Activated naive CD4-positive, alpha-beta T cell (primary cell): Measurements from ENCODE around the gene RNF111.
A peak's percentile ranks its signal among the peaks of the same experiment; 100 is the strongest.
"Not testable (repeated sequence)": the region's sequence is repeated elsewhere in the genome, so short reads cannot be mapped to it uniquely, and the experiment has no call there.

Experiments
- DNase-seq, 4 experiments: peaks; one replicate each; lab custom pipeline; 2025; lab: John Stamatoyannopoulos, UW

Gene RNF111

GRCh38 chr15:59059076-59059597, 71.7 kb downstream of the RNF111 start:
- DNase-seq, result no peak

- no peak for DNase-seq
These were observed 72.9 kb downstream of the RNF111 start for GRCh38 chr15:59060348-59060747.

- no peak for DNase-seq
These were observed 75.6 kb downstream of the RNF111 start for GRCh38 chr15:59063042-59063441.

GRCh38 chr15:59069430-59069829, 82.0 kb downstream of the RNF111 start:
- no peak for DNase-seq

GRCh38 chr15:59074607-59075006, 87.1 kb downstream of the RNF111 start:
- DNase-seq, result no peak

GRCh38 chr15:59087731-59088130, 100.3 kb downstream of the RNF111 start:
- no peak for DNase-seq

- DNase-seq, result no peak
These were observed 106.6 kb downstream of the RNF111 start for GRCh38 chr15:59094077-59094476.

GRCh38 chr15:59096429-59096828, 109.0 kb downstream of the RNF111 start:
- no peak for DNase-seq

- DNase-seq, result no peak
These were observed 111.8 kb downstream of the RNF111 start for GRCh38 chr15:59099162-59099685.

- no peak for DNase-seq
These were observed 117.1 kb downstream of the RNF111 start for GRCh38 chr15:59104602-59104911.

GRCh38 chr15:59104912-59105732, 117.7 kb downstream of the RNF111 start, which contains the start of gene CCNB2:
Gene CCNB2, plus strand, starts transcription at chr15:59105146. Its CDS starts 123 bp downstream, at chr15:59105269.
- peak; percentile 25 to 70 (median 56) for DNase-seq

GRCh38 chr15:59105854-59106253, 118.4 kb downstream of the RNF111 start:
- DNase-seq, result no peak

GRCh38 chr15:59111251-59111650, 123.8 kb downstream of the RNF111 start:
- no peak for DNase-seq

- DNase-seq, result no peak
These were observed 127.6 kb downstream of the RNF111 start for GRCh38 chr15:59115047-59115446.

GRCh38 chr15:59116141-59116540, 128.7 kb downstream of the RNF111 start:
- DNase-seq, result no peak

GRCh38 chr15:59116771-59117170, 129.3 kb downstream of the RNF111 start:
- DNase-seq, result no peak

GRCh38 chr15:59119625-59120024, 132.2 kb downstream of the RNF111 start:
- no peak for DNase-seq

- no peak for DNase-seq
These were observed 133.5 kb downstream of the RNF111 start for GRCh38 chr15:59120937-59121336.

- no peak for DNase-seq
These were observed 136.8 kb downstream of the RNF111 start for GRCh38 chr15:59124261-59124660.

GRCh38 chr15:59125683-59126082, 138.2 kb downstream of the RNF111 start:
- DNase-seq, result not testable (repeated sequence)

GRCh38 chr15:59127255-59127654, 139.8 kb downstream of the RNF111 start:
- not testable (repeated sequence) for DNase-seq

GRCh38 chr15:59131456-59131855, 144.0 kb downstream of the RNF111 start:
- DNase-seq, result no peak

GRCh38 chr15:59131969-59132562, 144.6 kb downstream of the RNF111 start:
- DNase-seq, result no peak
